Colon (tissue), 2 donors: ENCODE data around the gene PRKCZ.
"Not testable (repeated sequence)": the region's sequence is repeated elsewhere in the genome, so short reads cannot be mapped to it uniquely, and the experiment has no call there.

ENCODE experiments used
- FAIRE-seq: peaks from 2 replicates; lab custom pipeline; 2012; peaks lifted over from hg19 to GRCh38; lab: Jason Lieb, UNC
- donor health status: control.
- donor health status: control.

Gene PRKCZ

DNA sequence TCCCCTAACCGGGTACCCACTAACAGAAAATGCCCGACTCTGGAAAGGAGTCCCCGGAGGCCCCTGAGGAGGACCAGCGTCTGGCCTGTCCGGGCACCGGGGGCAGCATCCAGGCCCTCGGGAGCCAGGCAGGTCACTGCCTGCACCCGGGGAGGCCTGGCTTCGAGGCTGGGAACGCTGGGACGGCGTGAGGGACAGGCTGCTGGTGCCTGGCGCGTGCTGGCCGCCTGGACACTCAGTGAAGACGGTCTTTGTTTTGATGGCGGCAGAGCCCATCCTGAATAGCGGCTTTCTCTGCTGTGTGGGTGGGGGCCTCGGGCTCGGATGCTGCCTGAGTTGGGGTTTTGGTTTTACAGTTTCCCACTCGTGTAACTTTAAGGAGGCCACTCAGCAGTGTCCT, 37.6 kb downstream of the PRKCZ start:
- FAIRE-seq: no peak

DNA sequence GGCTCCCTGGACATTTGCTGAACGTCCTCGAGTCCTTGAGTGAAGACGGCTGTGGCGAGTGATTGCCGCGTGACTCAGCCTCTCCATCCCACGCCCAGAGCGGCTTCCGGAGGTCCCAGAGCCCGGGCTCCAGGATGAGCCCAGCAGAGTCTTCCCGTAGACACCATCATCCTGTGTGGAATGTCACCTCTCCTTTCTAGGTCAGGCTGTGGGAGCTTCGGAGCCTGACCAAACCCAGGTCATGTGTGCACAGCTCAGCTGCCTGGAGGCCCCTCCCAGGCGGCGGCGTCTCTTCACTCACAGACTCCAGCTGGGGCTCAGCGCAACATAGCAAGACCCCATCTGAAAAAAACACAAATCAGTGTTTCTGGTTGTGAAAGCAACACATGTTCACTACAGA, 38.2 kb downstream of the PRKCZ start:
- FAIRE-seq: no peak

DNA sequence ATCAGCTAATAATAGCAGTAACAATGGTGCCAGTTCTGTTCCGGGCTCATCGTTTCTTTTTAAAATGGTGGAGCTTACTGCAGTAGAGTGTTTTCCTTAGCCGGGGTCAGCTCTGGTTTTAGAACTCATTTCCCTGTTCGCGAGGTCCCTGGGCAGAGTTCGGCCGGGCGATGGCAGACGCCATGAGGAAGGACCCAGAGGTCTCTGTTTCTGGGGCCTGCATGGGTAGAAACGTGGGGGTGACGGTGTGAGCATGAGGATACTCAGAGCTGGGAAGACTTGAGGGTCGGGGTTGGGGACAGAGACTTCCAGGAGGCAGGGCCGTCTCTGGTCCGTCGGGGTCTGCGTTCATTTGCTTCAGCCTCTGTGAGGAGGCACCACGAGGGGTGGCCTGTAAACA, 38.8 kb downstream of the PRKCZ start:
- no peak for FAIRE-seq

DNA sequence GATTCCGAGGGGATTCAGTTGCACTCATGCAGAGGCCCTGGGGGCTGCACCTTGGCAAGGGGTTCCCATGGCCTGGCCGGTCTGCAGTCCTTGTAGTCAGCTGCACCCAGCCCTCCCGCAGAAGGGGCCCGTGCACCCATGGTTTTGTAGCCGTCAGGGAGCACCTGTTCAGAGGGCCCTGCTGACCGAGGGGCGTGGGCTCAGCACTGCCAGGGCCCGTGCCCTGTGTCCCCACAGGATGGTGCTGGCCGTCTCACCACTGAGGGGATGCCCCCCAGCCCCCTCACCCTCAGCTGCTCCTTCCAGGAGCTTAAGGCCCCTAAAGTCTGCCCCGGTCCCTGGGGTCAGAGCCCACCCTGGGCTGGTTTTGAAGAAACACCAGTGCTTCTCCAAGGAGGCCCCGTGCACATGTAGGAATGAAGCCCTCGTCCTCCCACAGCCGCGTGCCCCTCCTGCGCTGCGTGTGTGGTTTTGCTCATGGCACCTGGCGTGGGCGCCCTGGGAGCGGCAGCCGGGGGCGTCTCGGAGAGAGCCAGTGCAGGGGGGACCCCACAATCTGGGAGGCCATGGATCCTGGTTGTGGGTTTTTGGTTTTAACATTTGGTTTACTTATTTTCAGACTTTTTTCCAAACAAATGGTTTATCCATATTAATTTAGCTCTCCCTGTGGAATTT, 40.1 kb downstream of the PRKCZ start:
- FAIRE-seq: no peak

DNA sequence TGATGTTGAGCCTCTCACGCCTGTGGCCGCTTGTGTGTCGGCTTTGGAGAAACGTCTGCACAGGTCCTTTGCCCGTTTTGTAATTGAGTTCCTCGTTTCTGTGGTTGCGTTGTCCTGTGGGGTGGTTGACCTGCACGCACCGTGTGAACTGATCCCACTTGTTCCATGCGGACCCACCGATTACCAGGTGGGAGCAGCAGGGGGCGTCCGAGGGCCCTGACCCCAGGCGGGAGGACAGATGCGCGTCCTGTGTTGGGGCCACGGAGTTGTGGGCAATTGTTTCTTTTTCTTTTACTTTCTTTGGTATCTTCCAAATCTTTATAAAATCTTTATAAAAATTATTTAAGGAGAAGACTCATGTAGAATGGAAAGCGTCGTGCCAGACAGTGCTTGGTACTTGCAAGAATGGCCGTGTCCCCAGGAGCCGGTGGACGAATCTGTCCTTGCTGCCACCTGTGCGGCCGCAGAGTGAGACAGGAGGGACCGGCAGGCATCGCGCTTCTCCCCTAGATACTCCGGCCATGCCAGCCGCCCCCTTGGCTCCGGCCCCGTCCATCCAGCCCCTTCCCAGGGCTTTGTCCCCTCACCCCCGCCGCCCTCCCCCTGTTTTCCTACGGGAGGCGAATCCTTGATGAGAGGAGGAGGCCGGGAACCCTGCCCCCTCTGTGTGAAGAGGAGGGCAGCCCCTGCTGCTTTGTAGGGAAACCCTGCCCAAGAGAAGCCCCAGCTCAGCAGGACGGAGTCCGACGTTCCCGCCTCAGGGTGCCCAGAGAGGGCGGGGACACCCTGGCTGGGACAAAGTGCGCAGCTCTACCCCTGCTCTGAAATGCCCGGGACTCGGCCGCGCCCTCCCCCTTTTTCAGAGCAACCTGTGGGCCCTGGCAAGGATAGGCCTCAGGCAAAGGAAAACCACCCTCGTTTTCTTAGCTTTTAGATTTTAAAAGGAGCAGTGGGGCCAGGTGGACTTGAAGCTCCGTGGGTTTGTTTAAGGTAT, 41.7 kb downstream of the PRKCZ start:
- FAIRE-seq: no peak

DNA sequence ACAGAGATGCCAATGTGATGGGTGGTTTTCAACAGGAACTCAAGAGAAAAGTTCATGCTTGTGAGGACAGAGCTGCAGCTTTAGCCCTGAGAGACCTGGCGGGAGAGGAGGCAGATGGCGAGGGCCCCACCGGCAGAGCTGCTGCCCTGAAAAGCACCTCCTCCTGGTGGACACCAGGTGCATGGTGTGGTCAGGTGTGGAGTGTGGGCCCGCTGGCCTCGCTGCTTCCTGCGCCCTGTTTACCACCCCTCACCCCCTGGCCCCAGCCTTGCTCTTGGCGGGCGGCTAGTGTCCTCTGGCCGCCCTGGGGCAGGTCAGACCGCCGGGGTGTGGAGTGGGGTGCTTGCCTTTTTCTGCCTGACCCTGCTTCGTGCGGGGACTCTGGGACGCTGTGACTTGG, 42.8 kb downstream of the PRKCZ start:
- FAIRE-seq: no peak

DNA sequence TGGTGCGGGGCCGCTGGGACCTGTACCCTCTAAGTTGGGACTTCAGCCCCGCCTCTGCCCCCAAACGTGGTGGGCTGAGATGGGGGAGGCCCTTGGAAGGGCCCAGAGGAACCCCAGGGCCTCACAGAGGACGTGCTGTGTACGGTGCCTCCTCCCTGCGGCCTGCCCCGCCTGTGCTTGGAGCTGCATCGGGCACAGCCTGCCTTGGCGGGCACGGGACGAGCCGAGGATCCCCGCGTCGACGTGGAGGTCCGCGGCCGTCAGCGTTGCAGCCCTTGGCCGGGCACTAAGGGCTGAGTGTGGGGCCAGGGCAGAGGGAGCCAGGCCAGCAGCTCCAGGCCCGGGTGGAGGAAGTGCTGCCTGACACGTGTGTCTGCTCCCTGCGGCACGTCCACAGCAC, 43.4 kb downstream of the PRKCZ start:
- no peak for FAIRE-seq

DNA sequence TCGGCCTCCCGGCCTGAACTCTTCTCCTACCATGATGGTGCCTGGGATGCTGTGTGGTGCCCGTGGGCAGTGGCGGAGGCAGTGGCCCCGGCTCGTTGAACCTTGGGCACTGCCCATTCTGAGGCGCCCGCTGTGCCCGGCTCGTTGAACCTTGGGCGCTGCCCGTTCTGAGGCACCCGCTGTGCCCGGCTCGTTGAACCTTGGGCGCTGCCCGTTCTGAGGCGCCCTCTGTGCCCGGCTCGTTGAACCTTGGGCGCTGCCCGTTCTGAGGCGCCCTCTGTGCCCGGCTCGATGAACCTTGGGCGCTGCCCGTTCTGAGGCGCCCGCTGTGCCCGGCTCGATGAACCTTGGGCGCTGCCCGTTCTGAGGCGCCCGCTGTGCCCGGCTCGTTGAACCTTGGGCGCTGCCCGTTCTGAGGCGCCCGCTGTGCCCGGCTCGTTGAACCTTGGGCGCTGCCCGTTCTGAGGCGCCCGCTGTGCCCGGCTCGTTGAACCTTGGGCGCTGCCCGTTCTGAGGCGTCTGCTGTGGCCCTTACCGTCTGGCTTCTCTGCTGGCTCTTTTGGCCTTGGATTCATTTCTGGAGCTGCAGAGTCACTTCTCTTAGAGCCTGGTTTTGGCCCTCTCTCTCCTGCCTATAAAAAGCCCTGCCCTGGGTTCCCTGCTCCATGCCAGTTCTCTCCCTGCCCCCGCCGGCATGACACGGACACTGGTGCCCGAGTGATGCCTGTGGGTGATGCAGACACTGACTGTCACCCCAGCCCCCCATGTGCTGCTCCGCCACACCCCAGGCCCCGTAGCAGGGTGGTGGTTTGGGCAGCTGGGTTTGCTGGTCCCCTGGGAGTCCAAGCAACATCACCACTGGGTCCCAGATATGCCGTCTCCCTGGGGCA, 44.3 kb downstream of the PRKCZ start:
- not testable (repeated sequence) for FAIRE-seq

DNA sequence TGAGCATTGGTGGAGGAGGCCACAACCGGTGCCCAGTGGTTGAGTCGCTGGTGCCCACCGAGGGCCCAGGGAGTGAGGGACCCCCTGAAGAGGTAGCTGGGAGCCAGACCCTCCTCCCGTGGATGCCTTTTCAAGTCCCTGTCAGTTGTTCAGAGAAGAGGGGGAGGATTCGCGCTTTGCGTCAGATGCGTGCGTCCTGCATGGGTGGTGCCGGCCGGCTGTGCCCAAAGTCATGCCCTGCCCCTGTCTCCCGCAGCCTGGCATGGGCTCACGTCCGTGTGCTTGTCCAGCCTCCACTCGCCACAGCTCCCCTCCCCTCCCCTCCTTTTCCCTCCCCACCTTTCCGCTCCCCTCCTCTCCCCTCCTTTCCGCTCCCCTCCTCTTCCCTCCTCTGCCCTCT, 45.2 kb downstream of the PRKCZ start:
- no peak for FAIRE-seq

DNA sequence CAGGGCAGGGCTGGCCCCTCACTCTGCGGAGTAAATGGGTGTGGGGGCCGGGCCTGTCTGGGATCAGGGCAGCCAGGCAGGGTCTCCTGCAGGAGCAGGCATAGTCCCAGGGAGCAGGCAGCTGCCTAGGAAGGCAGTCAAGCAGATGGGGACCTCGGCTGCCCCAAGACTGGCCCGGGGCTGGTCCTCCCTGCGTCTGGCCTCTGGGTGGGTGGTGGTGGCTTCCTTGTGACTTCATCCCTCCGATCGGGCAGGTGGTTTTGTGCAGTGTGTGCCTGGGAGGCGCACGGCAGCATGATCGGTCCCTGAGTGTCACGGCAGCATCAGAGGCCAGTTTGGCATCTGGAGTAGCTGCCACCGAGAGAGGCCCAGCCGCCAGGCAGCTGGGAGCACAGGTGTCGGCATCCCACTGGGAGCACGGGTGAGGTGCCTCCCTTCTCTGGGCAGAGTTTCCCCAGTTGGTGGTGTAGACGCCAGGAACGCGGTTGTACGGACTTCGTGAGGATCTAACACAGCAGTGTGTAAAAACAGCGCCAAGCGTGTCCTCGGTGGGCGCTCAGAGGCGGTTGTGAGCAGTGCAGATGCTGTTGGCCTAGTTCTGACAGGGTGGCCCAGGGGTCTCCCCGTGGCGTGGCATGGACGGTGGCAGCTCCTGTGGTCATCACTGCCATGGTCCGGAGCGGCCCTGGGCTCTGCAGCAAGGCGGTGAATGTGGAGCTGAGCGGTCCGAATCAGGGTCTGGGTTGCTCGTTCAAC, 45.9 kb downstream of the PRKCZ start:
- no peak for FAIRE-seq

DNA sequence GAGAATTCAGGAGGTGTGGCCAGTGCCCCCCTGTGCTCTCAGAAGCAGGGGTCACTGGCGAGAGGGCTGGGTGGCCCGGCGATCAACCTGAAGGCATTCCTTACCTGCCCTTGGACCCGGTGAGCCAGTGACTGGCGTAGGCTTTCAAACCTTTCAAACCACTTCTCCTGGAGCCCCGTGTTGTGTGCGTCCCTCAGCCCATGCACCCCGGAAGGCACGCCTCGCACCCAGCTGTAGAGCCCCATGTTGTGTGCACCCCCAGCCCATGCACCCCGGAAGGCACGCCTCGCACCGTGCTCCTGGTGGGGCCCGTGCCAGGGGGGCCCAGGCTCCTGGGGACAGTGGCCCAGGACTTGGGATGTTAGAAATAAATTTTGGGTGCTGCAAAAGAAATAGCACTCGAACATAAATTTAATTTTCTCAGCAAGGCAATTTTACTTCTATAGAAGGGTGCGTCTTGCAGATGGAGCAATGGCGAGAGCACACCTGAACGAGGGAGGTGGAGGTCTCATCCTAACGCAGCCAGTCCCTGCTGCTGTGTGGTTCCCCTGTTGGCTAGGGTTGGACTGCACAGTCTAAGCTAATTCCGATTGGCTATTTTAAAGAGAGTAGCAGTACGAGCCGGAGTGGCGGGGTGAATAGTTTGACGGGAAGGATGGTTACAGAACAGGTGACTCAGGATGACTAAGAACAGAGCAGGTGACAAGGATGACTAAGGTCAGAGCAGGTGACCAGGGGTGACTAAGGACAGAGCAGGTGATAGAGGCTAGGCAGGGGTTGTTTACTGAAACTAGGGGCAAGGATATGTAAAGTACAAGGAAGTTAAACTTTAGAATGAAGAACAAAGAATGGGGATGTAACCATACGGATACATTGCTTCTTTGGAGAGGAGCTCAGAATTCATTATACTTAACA, 47.4 kb downstream of the PRKCZ start:
- no peak for FAIRE-seq

DNA sequence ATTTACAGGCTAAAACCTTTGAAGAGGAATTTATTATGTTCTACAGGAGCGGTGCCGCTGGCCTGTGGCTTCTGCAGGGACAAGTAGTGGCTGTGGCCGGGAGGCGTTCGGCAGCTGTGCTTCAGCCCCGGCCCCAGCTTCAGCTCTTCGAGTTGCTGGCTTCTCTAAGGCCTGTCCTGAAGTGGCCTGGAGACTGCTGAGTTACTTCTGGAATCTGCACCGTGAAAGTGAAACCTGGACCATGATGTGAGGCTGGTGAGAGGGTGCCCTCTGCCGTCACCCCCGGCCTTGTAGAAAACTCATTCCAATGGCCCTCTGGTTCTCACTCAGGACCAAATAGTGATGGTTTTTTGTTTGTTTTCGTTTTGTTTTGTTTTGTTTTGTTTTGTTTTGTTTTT, 48.1 kb downstream of the PRKCZ start:
- no peak for FAIRE-seq

DNA sequence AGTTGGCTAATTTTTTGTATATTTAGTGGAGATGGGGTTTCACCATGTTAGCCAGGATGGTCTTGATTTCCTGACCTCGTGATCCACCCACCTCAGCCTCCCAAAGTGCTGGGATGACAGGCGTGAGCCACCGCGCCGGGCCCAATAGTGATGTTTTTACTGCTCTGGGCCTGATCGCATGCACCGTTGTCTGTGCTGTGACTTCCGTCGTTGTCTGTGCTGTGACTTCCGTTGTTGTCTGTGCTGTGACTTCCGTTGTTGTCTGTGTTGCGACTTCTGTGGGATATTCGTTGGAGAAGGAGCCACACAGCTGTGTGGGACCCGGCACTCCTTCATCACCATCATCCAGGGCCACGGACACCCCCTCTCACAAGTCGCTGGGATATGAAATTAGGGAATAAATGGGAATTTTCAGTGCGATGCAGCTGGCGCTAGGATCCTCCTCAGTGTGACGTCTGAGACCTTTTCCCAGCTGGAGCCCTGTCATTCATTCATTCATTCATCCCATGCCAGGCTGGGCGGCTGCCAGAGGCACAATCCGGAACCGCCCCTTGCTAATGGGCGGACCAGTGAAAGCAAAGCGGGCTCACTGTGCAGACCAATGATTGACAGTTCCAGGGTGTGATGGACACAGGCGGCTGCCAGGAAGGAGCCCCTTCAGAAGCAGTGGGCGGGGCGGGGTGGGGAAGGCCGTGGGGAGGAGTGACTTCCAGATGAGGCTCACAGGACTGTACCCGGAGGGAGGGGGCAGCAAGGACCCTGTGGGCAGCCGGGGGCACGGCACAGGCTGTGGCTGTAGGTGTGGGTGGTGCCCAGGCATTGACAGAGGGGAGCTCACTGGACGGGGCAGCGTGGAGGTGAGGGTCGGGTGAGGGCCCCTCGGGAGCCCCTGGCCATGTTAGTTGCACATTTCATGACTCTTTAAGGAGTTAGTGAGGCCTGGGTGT, 48.9 kb downstream of the PRKCZ start:
- FAIRE-seq: no peak

DNA sequence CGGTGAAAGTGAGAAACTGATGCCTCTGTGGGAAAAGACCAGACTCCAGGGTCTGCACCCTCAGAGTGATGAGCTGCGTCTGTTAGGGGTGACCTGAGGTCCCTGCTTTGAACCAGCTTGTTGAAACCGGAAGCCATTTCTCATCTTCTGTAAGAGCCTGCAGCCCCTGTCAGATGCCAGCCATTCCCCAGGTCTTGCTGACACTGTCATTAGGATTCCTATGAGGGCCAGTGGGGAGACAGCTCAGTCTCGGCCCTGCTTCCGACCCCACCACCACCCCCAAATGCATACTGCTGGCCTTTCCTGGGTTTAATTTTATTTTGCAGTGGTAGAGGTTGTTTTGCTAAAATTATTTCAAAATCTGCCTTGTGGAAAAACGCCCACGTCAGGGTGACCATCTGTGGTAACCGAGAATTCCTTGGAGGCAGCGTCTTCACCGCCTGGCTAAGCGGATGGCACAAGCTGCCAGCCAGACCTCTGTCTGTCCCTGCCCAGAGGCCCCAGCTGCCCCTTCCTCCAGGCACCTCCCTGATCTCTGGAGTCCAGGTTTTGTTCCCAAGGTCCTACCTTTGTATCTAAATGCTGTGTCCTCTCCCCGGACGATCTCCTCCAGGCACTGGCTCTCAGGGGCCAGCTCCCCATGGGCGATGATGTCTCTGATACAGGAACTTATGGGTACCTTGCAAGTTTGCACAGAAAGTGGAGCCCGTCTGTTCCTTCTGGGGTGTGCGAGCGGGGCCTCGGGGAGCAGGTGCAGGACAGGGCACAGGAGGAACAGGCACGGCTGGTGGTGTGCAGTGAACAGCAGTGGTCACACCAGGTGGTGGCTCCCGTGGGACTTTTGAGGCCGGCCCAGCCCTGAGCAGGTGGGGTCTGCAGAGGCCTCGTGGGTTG, 49.9 kb downstream of the PRKCZ start:
- FAIRE-seq: no peak

DNA sequence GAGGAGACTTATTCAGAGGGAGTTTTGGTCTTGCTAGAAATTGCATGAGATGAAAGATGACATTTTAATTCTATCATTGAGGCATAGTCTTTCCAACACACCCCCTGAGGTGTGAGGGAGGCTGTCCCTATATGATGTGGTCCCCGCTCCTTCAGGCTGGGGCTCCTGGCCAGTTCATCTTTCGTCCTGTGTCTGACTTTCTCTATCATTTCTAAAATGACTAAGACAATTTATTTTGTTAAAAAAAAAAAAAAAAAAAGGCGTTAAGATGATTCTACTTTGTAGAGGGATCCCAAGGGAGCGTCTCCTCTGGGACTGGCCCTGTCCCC, 50.5 kb downstream of the PRKCZ start:
- FAIRE-seq: no peak

DNA sequence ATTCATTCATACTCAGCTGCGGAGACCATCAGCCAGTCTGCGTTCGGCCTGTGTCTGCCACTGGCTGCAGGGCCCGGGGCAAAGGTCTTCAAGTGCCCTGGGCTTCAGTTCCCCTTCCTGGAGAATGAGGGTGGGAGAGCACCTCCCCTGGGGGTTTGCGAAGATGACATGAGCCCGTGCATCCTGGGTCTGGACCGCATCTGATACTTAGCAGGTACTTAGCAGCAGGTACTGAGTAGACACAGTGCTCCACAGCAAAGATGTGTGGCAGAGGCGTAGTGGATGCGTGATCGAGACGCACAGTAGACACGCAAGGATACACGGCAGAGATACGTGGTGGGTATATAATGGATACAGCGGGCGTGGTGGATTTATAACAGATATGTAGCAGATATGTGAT, 51.3 kb downstream of the PRKCZ start:
- no peak for FAIRE-seq

DNA sequence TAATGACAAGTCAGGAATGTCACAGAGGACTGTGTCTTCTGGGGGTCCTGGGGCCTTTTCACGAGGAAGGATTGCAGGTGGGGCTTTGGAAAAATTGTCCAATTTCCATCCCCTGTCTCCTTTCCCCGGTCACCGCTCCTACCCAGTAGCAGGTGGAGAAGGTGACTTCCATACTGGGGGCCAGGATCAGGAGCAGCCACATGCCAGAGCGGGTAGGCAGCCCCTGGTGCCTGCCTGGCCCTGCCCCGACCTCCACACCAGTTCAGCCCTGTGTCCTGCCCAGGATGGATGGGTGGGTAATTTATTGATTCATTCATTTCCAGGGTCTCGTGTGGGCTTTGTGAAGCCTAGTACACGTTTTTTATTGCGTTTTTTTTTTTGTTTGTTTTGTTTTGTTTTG, 51.7 kb downstream of the PRKCZ start:
- no peak for FAIRE-seq

DNA sequence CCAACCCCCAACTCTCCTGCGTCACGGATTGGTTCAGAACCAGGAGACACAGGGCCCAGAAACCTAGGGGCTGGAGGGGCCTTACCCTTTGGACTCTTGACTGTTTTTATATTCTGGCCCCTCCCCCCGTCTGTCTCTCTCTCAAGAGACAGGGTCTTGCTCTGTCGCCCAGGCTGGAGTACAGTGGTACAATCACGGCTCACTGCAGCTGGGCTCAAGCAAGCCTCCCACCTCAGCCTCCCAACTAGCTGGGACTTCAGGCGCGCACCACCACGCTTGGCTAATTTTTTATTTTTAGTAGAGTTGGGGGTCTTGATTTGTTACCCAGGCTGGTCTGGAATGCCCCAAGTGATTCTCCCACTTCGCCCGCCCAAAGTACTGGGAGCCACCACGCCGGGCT, 52.5 kb downstream of the PRKCZ start:
- FAIRE-seq: no peak
